H1 (cell line): ENCODE data around the gene NELFB. TPM values are rescaled to one million over a fixed set of nuclear protein-coding genes. Genes with fewer than 3 reads are reported as not detected.

Experiments
- MAX ChIP-seq: IDR thresholded peaks from 2 replicates; pipeline ENCODE4 v1.6.1; 2012; ENCODE audit warnings: inconsistent platforms
- NRF1 ChIP-seq: IDR thresholded peaks from 2 replicates; pipeline ENCODE4 v1.6.1; 2011; ENCODE audit warnings: mild to moderate bottlenecking, low read depth, low read length, improper control_type of control experiment
- polyA plus RNA-seq, 7 experiments: library from polyadenylated mRNA; depleted of rRNA in 3 of 7; stranded (reverse) in 5 of 7; unstranded in 2 of 7; fragments of >200 nt in 5 of 7; fragments of 200-250 nt in 2 of 7; gene quantifications; 1 replicate in 5 of 7; 2 replicates in 1 of 7; 4 replicates in 1 of 7; pipeline versions ENCODE4 v1.2.1 to v1.2.3, GENCODE V29; 2011 to 2013; ENCODE audit warnings: missing spikeins in 2 of 7, mixed read lengths in 2 of 7
- total RNA-seq: library from RNA; stranded (reverse); fragmentation: NEBNext Ultra II Directional; extraction: Animal tissue kit (Norgen Biotek cat#: 25700); gene quantifications from 2 replicates; pipeline ENCODE4 v1.2.1, GENCODE V29; 2021

NELFB gene
- total and polyA plus RNA-seq, 2 of the 8 experiments (the other 6 are each of a cell fraction or from before 2014, with no cell fraction given), result 57.6 to 78.0 TPM

- TF ChIP-seq MAX (0 out of 2 replicates have a peak, but pooled peaks have one; percentile 40), NRF1 (no peak)
These were observed 32.7 kb upstream of the NELFB start, which contains the start of gene RNF208 (continued) for GRCh38 chr9:137222190-137223077.
